GM23338 (cell line): ENCODE results near the gene SAMD4A. TPM values are rescaled to one million over a fixed set of nuclear protein-coding genes. Genes with fewer than 3 reads are reported as not detected.

Experiments
- ATAC-seq: fragments of 200-7000 bp; cut with Tn5 transposase; 3 replicates; pipeline ENCODE4 v1.9.1; 2020
- DNase-seq: peaks from one replicate; pipeline ENCODE4 v3.0.0-alpha.2; 2015; ENCODE audit warnings: low spot score
- H2AFZ ChIP-seq: fragments of 200-600 bp; sonication (generic); 2 replicates; pipeline ENCODE4 v1.8.0; 2016; ENCODE audit warnings: antibody characterized with exemption, mild to moderate bottlenecking, moderate library complexity
- H3F3A ChIP-seq: fragments of 200-600 bp; sonication (generic); replicated peaks from 2 replicates; pipeline ENCODE4 v1.8.0; 2017; ENCODE audit warnings: antibody characterized with exemption, mixed run types, low read depth
- H3K27ac ChIP-seq: fragments of 200-600 bp; sonication (generic); 2 replicates; pipeline ENCODE4 v1.6.1; 2016; ENCODE audit warnings: low read depth
- H3K27me3 ChIP-seq: fragments of 200-600 bp; sonication (generic); 2 replicates; pipeline ENCODE4 v1.8.0; 2016; ENCODE audit warnings: mild to moderate bottlenecking, mixed run types, moderate library complexity; ENCODE audit not compliant: insufficient read depth
- H3K36me3 ChIP-seq: fragments of 200-600 bp; sonication (generic); 2 replicates; pipeline ENCODE4 v1.8.0; 2016; ENCODE audit warnings: mild to moderate bottlenecking; ENCODE audit not compliant: insufficient read depth
- H3K4me1 ChIP-seq: fragments of 200-600 bp; sonication (generic); 2 replicates; pipeline ENCODE4 v1.8.0; 2016; ENCODE audit warnings: mild to moderate bottlenecking, moderate library complexity; ENCODE audit not compliant: insufficient read depth
- H3K4me2 ChIP-seq: fragments of 200-600 bp; sonication (generic); 2 replicates; pipeline ENCODE4 v1.7.1; 2017; ENCODE audit warnings: mixed run types
- H3K4me3 ChIP-seq: fragments of 200-600 bp; sonication (generic); 2 replicates; pipeline ENCODE4 v1.6.1; 2016; ENCODE audit warnings: mixed run types
- H3K79me2 ChIP-seq: fragments of 200-600 bp; sonication (generic); replicated peaks from 2 replicates; pipeline ENCODE4 v1.8.0; 2017; ENCODE audit warnings: mild to moderate bottlenecking; ENCODE audit not compliant: insufficient read depth
- H3K9me2 ChIP-seq: fragments of 200-600 bp; sonication (generic); 2 replicates; pipeline ENCODE4 v1.8.0; 2017; ENCODE audit not compliant: insufficient read depth
- H4K20me1 ChIP-seq: fragments of 200-600 bp; sonication (generic); replicated peaks from 2 replicates; pipeline ENCODE4 v1.8.0; 2017; ENCODE audit warnings: mild to moderate bottlenecking; ENCODE audit not compliant: insufficient read depth
- H3K27ac Mint-ChIP-seq: 2 replicates; pipeline ENCODE4 v1.8.0; 2020; ENCODE audit warnings: inconsistent platforms, mild to moderate bottlenecking, moderate library complexity, mixed read lengths
- H3K27me3 Mint-ChIP-seq: 3 replicates; pipeline ENCODE4 v1.8.0; 2022; ENCODE audit warnings: low read depth, mild to moderate bottlenecking, moderate library complexity, mixed read lengths, inconsistent platforms; ENCODE audit not compliant: insufficient read depth, poor library complexity
- H3K36me3 Mint-ChIP-seq: 3 replicates; pipeline ENCODE4 v1.8.0; 2021; ENCODE audit warnings: low read depth, mild to moderate bottlenecking, inconsistent platforms, moderate library complexity, mixed read lengths
- H3K4me1 Mint-ChIP-seq: 3 replicates; pipeline ENCODE4 v1.8.0; 2020; ENCODE audit warnings: mild to moderate bottlenecking, inconsistent platforms, mixed read lengths
- H3K4me3 Mint-ChIP-seq: 3 replicates; pipeline ENCODE4 v1.8.0; 2021; ENCODE audit warnings: moderate library complexity, mild to moderate bottlenecking, inconsistent platforms, mixed read lengths
- H3K9me3 Mint-ChIP-seq: 3 replicates; pipeline ENCODE4 v1.8.0; 2020; ENCODE audit warnings: moderate library complexity, mild to moderate bottlenecking, inconsistent platforms, mixed read lengths
- CREB1 ChIP-seq: fragments of 250-450 bp; sonication (Bioruptor Pico); IDR thresholded peaks from 2 replicates; pipeline ENCODE4 v1.5.0; 2020; ENCODE audit warnings: low read depth, mild to moderate bottlenecking, moderate library complexity
- CTCF ChIP-seq, 2 experiments: fragments of 200-600 bp in 1 of 2; sonication (generic) in 1 of 2; conservative IDR thresholded peaks; 2 replicates each; pipeline versions ENCODE4 v1.5.1 to v1.6.1; 2016 to 2017; ENCODE audit warnings: antibody characterized with exemption in 2 of 2, low read depth in 2 of 2, mild to moderate bottlenecking in 2 of 2, moderate library complexity in 1 of 2
- ETS1 ChIP-seq: IDR thresholded peaks from 2 replicates; pipeline ENCODE4 v1.6.1; 2016; ENCODE audit warnings: antibody characterized with exemption
- EZH2 ChIP-seq: fragments of 200-600 bp; sonication (generic); IDR thresholded peaks from one replicate; pipeline ENCODE4 v1.8.0; 2017; ENCODE audit warnings: antibody characterized with exemption, mild to moderate bottlenecking, low read depth; ENCODE audit not compliant: unreplicated experiment
- EZH2phosphoT487 ChIP-seq: fragments of 200-600 bp; sonication (generic); IDR thresholded peaks from one replicate; pipeline ENCODE4 v1.8.1; 2018; ENCODE audit warnings: antibody characterized with exemption; ENCODE audit not compliant: unreplicated experiment
- JUNB ChIP-seq: IDR thresholded peaks from one replicate; pipeline ENCODE4 v1.6.1; 2016; ENCODE audit warnings: antibody characterized with exemption; ENCODE audit not compliant: unreplicated experiment
- STAT1 ChIP-seq: IDR thresholded peaks from one replicate; pipeline ENCODE4 v1.6.1; 2016; ENCODE audit warnings: antibody characterized with exemption; ENCODE audit not compliant: unreplicated experiment
- ZNF114 ChIP-seq: fragments of 250-450 bp; sonication (Bioruptor Pico); IDR thresholded peaks from 2 replicates; pipeline ENCODE4 v1.5.0; 2020; ENCODE audit warnings: mild to moderate bottlenecking, moderate library complexity
- ZNF331 ChIP-seq: fragments of 250-450 bp; sonication (Bioruptor Pico); IDR thresholded peaks from 2 replicates; pipeline ENCODE4 v1.5.0; 2020; ENCODE audit warnings: low read depth, mild to moderate bottlenecking, moderate library complexity
- polyA plus RNA-seq: library from polyadenylated mRNA; unstranded; fragments of >200 nt; fragmentation: Nextera tagmentation; extraction: Ambion mirVana; gene quantifications from 2 replicates; pipeline ENCODE4 v1.2.1, GENCODE V29; 2016
- total RNA-seq: library from RNA; depleted of rRNA; stranded (reverse); fragments of >200 nt; shearing (Covaris generic); gene quantifications from 2 replicates; pipeline ENCODE4 v1.2.3, GENCODE V29; 2014

SAMD4A gene
- total and polyA plus RNA-seq, 2 experiments from 2014 or later, result 1.6 to 6.9 TPM

GRCh38 chr14:54775486-54776140 lies 208.7 kb downstream of the SAMD4A start:
- H3K4me2 ChIP-seq, result no peak overlapping the region
- no peak for ATAC-seq
- TF ChIP-seq EZH2, result no peak
- no peak for TF ChIP-seq STAT1

GRCh38 chr14:54776361-54777001 lies 209.6 kb downstream of the SAMD4A start:
- H3K79me2 ChIP-seq, result no peaks in the 10 kb centered on the region
- no peak overlapping the region for H3K4me3 Mint-ChIP-seq
- no peak overlapping the region for H3K27ac ChIP-seq
- H3K4me3 ChIP-seq, result no peak overlapping the region
- no peaks in the 10 kb centered on the region for H3K36me3 ChIP-seq
- no peaks in the 10 kb centered on the region for H3F3A ChIP-seq
- TF ChIP-seq ZNF331 (CRISPR knock-in tag) (no peak), CTCF (conservative IDR thresholded peaks at IDR 0.05; ENCODE audit: low read depth in 2 of 2) (no peak), ETS1 (no peak), JUNB (no peak), EZH2phosphoT487 (no peak), STAT1 (no peak), ZNF114 (CRISPR knock-in tag) (no peak), CREB1 (CRISPR knock-in tag) (no peak), EZH2 (no peak)
- H3K27me3 Mint-ChIP-seq, result peaks cover 11% of the 10 kb centered on the region
- peaks cover 20% of the 10 kb centered on the region for H3K4me1 Mint-ChIP-seq
- no peaks in the 10 kb centered on the region for H3K9me2 ChIP-seq
- peaks cover 7% of the 10 kb centered on the region for H3K4me1 ChIP-seq
- H3K27ac Mint-ChIP-seq, result no peak overlapping the region
- H3K9me3 Mint-ChIP-seq, result no peaks in the 10 kb centered on the region; the same call in 2 of the 3 replicates
- H2AFZ ChIP-seq, result no peak overlapping the region
- DNase-seq (no peak), ATAC-seq (no peak)
- H3K4me2 ChIP-seq, result no peak overlapping the region
- H3K36me3 Mint-ChIP-seq, result no peaks in the 10 kb centered on the region
- no peaks in the 10 kb centered on the region for H3K27me3 ChIP-seq
- H4K20me1 ChIP-seq, result no peaks in the 10 kb centered on the region

More at GRCh38 chr14:54775486-54776140, 208.7 kb downstream of the SAMD4A start:
- no peaks in the 10 kb centered on the region for H4K20me1 ChIP-seq
- H3K79me2 ChIP-seq, result no peaks in the 10 kb centered on the region
- Mint-ChIP-seq H3K27me3 (peaks cover 11% of the 10 kb centered on the region), H3K36me3 (no peaks in the 10 kb centered on the region), H3K4me3 (no peak overlapping the region), H3K9me3 (no peaks in the 10 kb centered on the region; the same call in 2 of the 3 replicates), H3K27ac (no peak overlapping the region), H3K4me1 (peaks cover 20% of the 10 kb centered on the region)
- no peak overlapping the region for H3K4me3 ChIP-seq
- H3K27me3 ChIP-seq, result no peaks in the 10 kb centered on the region
- H3K27ac ChIP-seq, result no peak overlapping the region
- no peaks in the 10 kb centered on the region for H3K36me3 ChIP-seq
- peaks cover 7% of the 10 kb centered on the region for H3K4me1 ChIP-seq
- H2AFZ ChIP-seq, result no peak overlapping the region
- no peaks in the 10 kb centered on the region for H3F3A ChIP-seq
- no peak for DNase-seq
- H3K9me2 ChIP-seq, result no peaks in the 10 kb centered on the region
